Endothelial cell of umbilical vein (primary cell): ENCODE results near the gene TTC24.

Source experiments
- EZH2 ChIP-seq: IDR thresholded peaks from 2 replicates; pipeline ENCODE4 v1.6.1; 2012; ENCODE audit warnings: borderline replicate concordance, low read depth, mild to moderate bottlenecking, moderate library complexity, low read length, inconsistent platforms; ENCODE audit not compliant: severe bottlenecking
- MYC ChIP-seq: IDR thresholded peaks from one replicate; pipeline ENCODE4 v1.6.1; 2011; ENCODE audit warnings: mild to moderate bottlenecking, low read depth, low read length
- POLR2A ChIP-seq: IDR thresholded peaks from 2 replicates; pipeline ENCODE4 v1.6.1; 2012; ENCODE audit warnings: low read depth, mild to moderate bottlenecking, control low read depth, low read length
- POLR2AphosphoS5 ChIP-seq: IDR thresholded peaks from 2 replicates; pipeline ENCODE4 v1.6.1; 2012; ENCODE audit warnings: low read depth, mild to moderate bottlenecking, control low read depth, low read length, moderate library complexity; ENCODE audit not compliant: insufficient read depth
- TF ChIP-seq, protein P1 (sequence below), 2 donors: IDR thresholded peaks; 1 replicate in 1 of 2; 2 replicates in 1 of 2; pipeline ENCODE4 v1.5.1; 2011; ENCODE audit warnings: low read length in 2 of 2, mild to moderate bottlenecking in 2 of 2, moderate library complexity in 2 of 2, control low read depth in 1 of 2, inconsistent platforms in 1 of 2, low read depth in 1 of 2; ENCODE audit not compliant: insufficient read depth in 1 of 2; ENCODE audit errors: extremely low read depth in 1 of 2
- TF ChIP-seq, protein P2 (sequence below): IDR thresholded peaks from 2 replicates; pipeline ENCODE4 v1.6.1; 2011; ENCODE audit not compliant: insufficient read depth, insufficient read length

DNA sequence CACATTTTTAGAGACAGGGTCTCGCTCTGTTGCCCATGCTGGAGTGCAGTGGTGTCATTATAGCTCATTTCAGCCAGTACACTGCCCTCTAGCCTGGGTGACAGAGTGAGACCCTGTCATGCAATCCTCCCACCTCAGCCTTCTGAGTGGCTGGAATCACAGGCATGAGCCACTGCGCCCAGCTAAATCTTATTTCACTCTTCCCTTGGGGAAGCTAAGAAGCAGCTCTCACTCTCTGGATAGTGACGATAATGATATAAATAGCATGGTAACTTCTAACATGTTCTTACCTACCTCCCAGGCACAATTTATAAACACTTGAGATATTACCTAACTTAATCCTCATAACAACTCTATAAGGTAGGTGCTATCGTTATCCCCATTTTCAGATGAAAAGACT lies 32.1 kb upstream of the TTC24 start:
- TF ChIP-seq, protein P1, sequence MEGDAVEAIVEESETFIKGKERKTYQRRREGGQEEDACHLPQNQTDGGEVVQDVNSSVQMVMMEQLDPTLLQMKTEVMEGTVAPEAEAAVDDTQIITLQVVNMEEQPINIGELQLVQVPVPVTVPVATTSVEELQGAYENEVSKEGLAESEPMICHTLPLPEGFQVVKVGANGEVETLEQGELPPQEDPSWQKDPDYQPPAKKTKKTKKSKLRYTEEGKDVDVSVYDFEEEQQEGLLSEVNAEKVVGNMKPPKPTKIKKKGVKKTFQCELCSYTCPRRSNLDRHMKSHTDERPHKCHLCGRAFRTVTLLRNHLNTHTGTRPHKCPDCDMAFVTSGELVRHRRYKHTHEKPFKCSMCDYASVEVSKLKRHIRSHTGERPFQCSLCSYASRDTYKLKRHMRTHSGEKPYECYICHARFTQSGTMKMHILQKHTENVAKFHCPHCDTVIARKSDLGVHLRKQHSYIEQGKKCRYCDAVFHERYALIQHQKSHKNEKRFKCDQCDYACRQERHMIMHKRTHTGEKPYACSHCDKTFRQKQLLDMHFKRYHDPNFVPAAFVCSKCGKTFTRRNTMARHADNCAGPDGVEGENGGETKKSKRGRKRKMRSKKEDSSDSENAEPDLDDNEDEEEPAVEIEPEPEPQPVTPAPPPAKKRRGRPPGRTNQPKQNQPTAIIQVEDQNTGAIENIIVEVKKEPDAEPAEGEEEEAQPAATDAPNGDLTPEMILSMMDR (IDR thresholded peaks at IDR 0.05; ENCODE audit: extremely low read depth in 1 of 2, insufficient read depth in 1 of 2, low read depth in 1 of 2, low read length in 2 of 2): no peak
- TF ChIP-seq, protein P2, sequence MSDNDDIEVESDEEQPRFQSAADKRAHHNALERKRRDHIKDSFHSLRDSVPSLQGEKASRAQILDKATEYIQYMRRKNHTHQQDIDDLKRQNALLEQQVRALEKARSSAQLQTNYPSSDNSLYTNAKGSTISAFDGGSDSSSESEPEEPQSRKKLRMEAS: no peak
- no peak for TF ChIP-seq MYC
- TF ChIP-seq POLR2A: no peak
- no peak for TF ChIP-seq POLR2AphosphoS5
- no peak for TF ChIP-seq EZH2
